ENCODE measurements around the gene AKIRIN2. TPM values are rescaled to one million over a fixed set of nuclear protein-coding genes. Genes with fewer than 3 reads are reported as not detected.
"Not testable (repeated sequence)": the region's sequence is repeated elsewhere in the genome, so short reads cannot be mapped to it uniquely, and the experiment has no call there.

The AKIRIN2 gene
- total RNA-seq, 1 experiment from 2014 or later = 48.1 TPM

DNA sequence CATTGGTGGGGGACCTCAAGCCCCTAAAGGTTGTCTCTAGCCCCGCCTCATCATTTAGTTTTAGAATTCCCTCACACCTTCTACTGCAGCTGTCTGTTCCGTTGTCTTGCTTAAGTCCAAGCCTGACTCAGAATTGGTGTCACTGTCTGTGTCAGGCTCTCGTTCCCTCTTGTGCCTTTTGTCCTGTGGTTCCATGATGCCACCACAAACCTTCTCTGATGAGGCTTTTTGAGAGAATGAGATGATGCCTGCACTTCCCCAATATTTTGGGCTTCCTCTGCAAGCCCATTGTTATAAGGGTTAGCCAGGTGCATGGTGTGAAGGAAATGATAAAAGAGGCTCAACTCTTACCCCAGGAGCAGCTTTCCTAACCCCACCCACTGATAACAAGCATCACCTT is 8.1 kb upstream of the AKIRIN2 start:
- Mint-ChIP-seq H3K27ac (ENCODE audit: low read depth, unreplicated experiment) (no peak overlapping the region), H3K27me3 (ENCODE audit: insufficient read depth, unreplicated experiment) (no peaks in the 10 kb centered on the region), H3K36me3 (ENCODE audit: insufficient read depth, unreplicated experiment) (no peaks in the 10 kb centered on the region), H3K4me3 (ENCODE audit: unreplicated experiment) (no peak overlapping the region), H3K9me3 (ENCODE audit: unreplicated experiment) (no peaks in the 10 kb centered on the region), H3K4me1 (ENCODE audit: insufficient read depth, unreplicated experiment) (peaks cover 7% of the 10 kb centered on the region)
- ChIA-PET POLR2A (no interaction called here), CTCF (interaction anchor here (0.5 to 0.6 kb wide), 2 partner anchors 59 to 245 kb away, joined by 3 read pairs; no protein-coding TSS in a partner anchor)
- BruUV-seq (replicated peaks) = no TSS peak
- TF ChIP-seq, protein P1, sequence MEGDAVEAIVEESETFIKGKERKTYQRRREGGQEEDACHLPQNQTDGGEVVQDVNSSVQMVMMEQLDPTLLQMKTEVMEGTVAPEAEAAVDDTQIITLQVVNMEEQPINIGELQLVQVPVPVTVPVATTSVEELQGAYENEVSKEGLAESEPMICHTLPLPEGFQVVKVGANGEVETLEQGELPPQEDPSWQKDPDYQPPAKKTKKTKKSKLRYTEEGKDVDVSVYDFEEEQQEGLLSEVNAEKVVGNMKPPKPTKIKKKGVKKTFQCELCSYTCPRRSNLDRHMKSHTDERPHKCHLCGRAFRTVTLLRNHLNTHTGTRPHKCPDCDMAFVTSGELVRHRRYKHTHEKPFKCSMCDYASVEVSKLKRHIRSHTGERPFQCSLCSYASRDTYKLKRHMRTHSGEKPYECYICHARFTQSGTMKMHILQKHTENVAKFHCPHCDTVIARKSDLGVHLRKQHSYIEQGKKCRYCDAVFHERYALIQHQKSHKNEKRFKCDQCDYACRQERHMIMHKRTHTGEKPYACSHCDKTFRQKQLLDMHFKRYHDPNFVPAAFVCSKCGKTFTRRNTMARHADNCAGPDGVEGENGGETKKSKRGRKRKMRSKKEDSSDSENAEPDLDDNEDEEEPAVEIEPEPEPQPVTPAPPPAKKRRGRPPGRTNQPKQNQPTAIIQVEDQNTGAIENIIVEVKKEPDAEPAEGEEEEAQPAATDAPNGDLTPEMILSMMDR (IDR thresholded peaks at IDR 0.05; ENCODE audit: unreplicated experiment) = no peak
- intact Hi-C loops (cut with micrococcal nuclease) = no loop called here
- no peak for DNase-seq (ENCODE audit: unreplicated experiment)

DNA sequence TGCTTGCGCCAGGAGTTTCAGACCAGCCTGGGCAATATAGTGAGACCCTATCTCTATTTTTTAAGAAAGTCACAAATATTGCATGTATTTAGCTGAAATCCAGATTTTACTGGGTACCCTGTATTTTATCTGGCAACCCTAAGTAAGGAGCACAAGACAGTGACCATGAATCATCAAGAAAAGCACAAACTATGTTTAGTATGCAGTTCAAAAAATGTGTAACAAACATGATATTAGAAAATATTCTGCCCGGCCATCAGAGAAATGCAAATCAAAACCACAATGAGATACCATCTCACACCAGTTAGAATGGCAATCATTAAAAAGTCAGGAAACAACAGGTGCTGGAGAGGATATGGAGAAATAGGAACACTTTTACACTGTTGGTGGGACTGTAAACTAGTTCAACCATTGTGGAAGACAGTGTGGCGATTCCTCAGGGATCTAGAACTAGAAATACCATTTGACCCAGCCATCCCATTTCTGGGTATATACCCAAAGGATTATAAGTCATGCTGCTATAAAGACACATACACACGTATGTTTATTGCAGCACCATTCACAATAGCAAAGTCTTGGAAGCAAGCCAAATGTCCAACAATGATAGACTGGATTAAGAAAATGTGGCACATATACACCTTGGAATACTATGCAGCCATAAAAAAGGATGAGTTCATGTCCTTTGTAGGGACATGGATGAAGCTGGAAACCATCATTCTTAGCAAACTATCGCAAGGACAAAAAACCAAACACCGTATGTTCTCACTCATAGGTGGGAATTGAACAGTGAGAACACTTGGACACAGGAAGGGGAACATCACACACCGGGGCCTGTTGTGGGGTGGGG is 6.8 kb upstream of the AKIRIN2 start:
- intact Hi-C loops (cut with micrococcal nuclease); H3K36me3 Mint-ChIP-seq (ENCODE audit: insufficient read depth, unreplicated experiment); H3K27ac Mint-ChIP-seq (ENCODE audit: low read depth, unreplicated experiment); CTCF ChIA-PET; DNase-seq (ENCODE audit: unreplicated experiment); BruUV-seq (replicated peaks); H3K9me3 Mint-ChIP-seq (ENCODE audit: unreplicated experiment); H3K4me3 Mint-ChIP-seq (ENCODE audit: unreplicated experiment); H3K27me3 Mint-ChIP-seq (ENCODE audit: insufficient read depth, unreplicated experiment); H3K4me1 Mint-ChIP-seq (ENCODE audit: insufficient read depth, unreplicated experiment): not testable (repeated sequence)
- POLR2A ChIA-PET = interaction anchor here (0.8 kb wide), 1 partner anchor 9 kb away, joined by 3 read pairs; no protein-coding TSS in a partner anchor

DNA sequence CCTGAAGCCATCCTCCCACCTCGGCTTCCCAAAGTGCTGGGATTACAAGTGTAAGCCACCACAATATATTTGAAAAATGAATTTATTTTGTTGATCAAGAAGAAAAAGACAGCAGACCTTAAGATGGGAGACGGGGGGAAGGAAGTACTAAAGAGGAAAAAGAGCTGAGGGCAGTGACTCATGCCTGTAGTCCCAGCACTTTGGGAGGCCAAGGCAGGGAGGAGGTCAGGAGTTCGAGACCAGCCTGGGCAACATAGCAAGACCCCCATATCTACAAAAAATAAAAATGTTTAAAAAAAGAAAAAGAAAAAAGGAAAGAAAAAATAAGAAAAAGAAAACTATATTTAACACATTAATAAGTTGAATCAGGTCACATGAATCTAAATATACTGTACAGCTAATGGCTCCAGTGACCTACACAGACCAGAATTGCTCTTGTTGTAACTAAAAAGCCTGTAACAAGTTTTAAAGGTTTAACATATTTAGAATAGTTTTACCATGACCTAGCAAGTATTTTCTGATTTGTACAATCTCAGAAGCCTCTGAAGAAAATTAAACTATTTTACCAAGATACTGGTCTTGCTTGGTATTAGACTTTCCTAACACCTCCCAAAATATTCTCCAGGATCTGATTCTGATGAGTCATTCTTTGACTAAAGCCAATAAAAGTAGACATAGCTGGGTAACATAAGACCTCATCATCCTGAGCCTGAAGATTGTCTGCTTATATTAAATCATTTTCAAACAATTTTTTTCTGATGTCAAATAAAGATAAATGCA is 4.3 kb upstream of the AKIRIN2 start:
- H3K9me3 Mint-ChIP-seq (ENCODE audit: unreplicated experiment) = no peaks in the 10 kb centered on the region
- intact Hi-C loops (cut with micrococcal nuclease) = no loop called here
- H3K4me1 Mint-ChIP-seq (ENCODE audit: insufficient read depth, unreplicated experiment) = peaks cover 6% of the 10 kb centered on the region
- ChIA-PET POLR2A (interaction anchor here (0.7 to 5.4 kb wide), 5 partner anchors 8 to 26 kb away, joined by 3 to 76 read pairs (median 4); no protein-coding TSS in a partner anchor), CTCF (interaction anchor here (0.6 to 1.4 kb wide), 5 partner anchors 8 to 238 kb away, joined by 3 read pairs; no protein-coding TSS in a partner anchor)
- TF ChIP-seq, protein P1 (IDR thresholded peaks at IDR 0.05; ENCODE audit: unreplicated experiment) = no peak
- H3K27me3 Mint-ChIP-seq (ENCODE audit: insufficient read depth, unreplicated experiment) = no peaks in the 10 kb centered on the region
- no peak overlapping the region for H3K4me3 Mint-ChIP-seq (ENCODE audit: unreplicated experiment)
- DNase-seq (ENCODE audit: unreplicated experiment) = peak; percentile 44
- BruUV-seq (replicated peaks) = no TSS peak
- H3K27ac Mint-ChIP-seq (ENCODE audit: low read depth, unreplicated experiment) = no peak overlapping the region
- H3K36me3 Mint-ChIP-seq (ENCODE audit: insufficient read depth, unreplicated experiment) = peaks cover 16% of the 10 kb centered on the region

DNA sequence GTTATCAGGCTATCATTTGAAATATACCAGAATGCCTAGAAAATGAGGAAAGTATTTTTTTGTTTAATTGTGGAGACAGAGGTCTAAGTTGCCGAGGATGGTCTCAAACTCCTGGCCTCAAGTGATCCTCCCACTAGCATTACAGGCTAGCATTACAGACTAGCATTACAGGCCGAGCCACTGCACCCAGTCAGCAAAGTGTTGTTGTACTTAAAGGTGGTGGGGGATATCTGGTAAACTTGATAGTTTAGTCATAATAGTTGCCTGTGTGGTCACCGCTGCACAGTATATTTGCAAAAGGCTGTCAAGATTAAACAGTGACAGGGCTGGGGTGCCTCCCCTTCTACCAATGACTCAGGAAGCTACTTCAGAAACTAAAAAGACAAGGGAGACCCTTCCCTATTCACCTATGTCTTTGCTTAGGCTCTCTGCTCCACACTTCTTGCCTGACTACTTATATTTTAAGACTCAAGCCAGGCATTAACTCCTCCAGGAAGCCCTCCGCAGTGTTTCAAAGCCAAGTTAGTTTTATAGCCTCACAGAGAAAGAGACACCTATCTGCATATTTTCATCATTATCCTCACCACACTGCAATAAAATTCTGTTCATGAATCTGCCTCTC is 3.1 kb upstream of the AKIRIN2 start:
- Mint-ChIP-seq H3K27me3 (ENCODE audit: insufficient read depth, unreplicated experiment) (no peaks in the 10 kb centered on the region), H3K36me3 (ENCODE audit: insufficient read depth, unreplicated experiment) (peaks cover 16% of the 10 kb centered on the region), H3K4me1 (ENCODE audit: insufficient read depth, unreplicated experiment) (peaks cover 6% of the 10 kb centered on the region), H3K4me3 (ENCODE audit: unreplicated experiment) (no peak overlapping the region), H3K27ac (ENCODE audit: low read depth, unreplicated experiment) (no peak overlapping the region), H3K9me3 (ENCODE audit: unreplicated experiment) (no peaks in the 10 kb centered on the region)
- TF ChIP-seq, protein P1 (IDR thresholded peaks at IDR 0.05; ENCODE audit: unreplicated experiment) = no peak
- BruUV-seq (replicated peaks) = no TSS peak
- intact Hi-C loops (cut with micrococcal nuclease) = no loop called here
- ChIA-PET CTCF (interaction anchor here (1.0 kb wide), 2 partner anchors 12 to 28 kb away, joined by 3 read pairs; no protein-coding TSS in a partner anchor), POLR2A (interaction anchor here (1.1 to 5.4 kb wide), 4 partner anchors 9 to 26 kb away, joined by 3 to 76 read pairs (median 6); no protein-coding TSS in a partner anchor)
- DNase-seq (ENCODE audit: unreplicated experiment) = no peak

DNA sequence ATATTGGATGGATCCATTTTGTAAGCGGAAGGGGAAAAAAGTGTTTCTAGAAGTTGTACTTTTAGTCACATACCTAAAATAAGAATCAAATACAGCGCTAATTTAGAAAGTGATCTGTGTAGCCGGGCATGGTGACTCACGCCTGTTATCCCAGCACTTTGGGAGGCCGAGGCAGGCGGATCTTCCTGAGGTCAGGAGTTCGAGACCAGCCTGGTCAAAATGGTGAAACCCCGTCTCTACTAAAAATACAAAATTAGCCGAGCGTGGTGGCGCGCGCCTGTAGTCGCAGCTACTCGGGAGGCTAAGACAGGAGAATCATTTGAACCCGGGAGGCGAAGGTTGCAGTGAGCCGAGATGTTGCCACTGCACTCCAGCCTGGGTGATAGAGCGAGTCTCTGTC is 1.0 kb upstream of the AKIRIN2 start:
- intact Hi-C loops (cut with micrococcal nuclease) = loop anchor here (2.0 kb wide), 1 partner anchor 20 kb away; no protein-coding TSS in a partner anchor
- H3K36me3 Mint-ChIP-seq (ENCODE audit: insufficient read depth, unreplicated experiment) = peaks cover 16% of the 10 kb centered on the region
- POLR2A ChIA-PET = interaction anchor here (0.6 to 6.7 kb wide), 15 partner anchors 8 to 1222 kb away, joined by 3 to 89 read pairs (median 7); partner anchors contain the start of genes ORC3 and RARS2
- peak overlapping the region; percentile 83 for H3K4me3 Mint-ChIP-seq (ENCODE audit: unreplicated experiment)
- not testable (repeated sequence) for H3K9me3 Mint-ChIP-seq (ENCODE audit: unreplicated experiment); DNase-seq (ENCODE audit: unreplicated experiment); H3K27me3 Mint-ChIP-seq (ENCODE audit: insufficient read depth, unreplicated experiment); BruUV-seq (replicated peaks); H3K4me1 Mint-ChIP-seq (ENCODE audit: insufficient read depth, unreplicated experiment)
- H3K27ac Mint-ChIP-seq (ENCODE audit: low read depth, unreplicated experiment) = peak overlapping the region; percentile 89
- CTCF ChIA-PET = interaction anchor here (0.8 to 2.1 kb wide), 2 partner anchors 20 to 310 kb away, joined by 3 to 5 read pairs; no protein-coding TSS in a partner anchor

Data from MCF 10A (cell line).